HEK293 (cell line): ENCODE data around the gene INCA1.

Experiments
- ELK4 ChIP-seq: IDR thresholded peaks from 2 replicates; pipeline ENCODE4 v1.6.1; 2011; ENCODE audit warnings: mild to moderate bottlenecking, low read depth, low read length, borderline replicate concordance
- GLI2 ChIP-seq: fragments of 450-650 bp; formaldehyde crosslinking; IDR thresholded peaks from 2 replicates; pipeline ENCODE4; 2017; ENCODE audit warnings: missing biosample characterization, missing genetic modification characterization, low read depth, borderline replicate concordance
- IKZF3 ChIP-seq: fragments of 450-650 bp; IDR thresholded peaks from 2 replicates; pipeline ENCODE4 v1.5.0; 2018; ENCODE audit warnings: missing biosample characterization, mild to moderate bottlenecking, missing genetic modification characterization, moderate library complexity
- KLF1 ChIP-seq: fragments of 450-650 bp; formaldehyde crosslinking; IDR thresholded peaks from 2 replicates; pipeline ENCODE4 v1.5.1; 2016; ENCODE audit warnings: missing biosample characterization, missing genetic modification characterization
- KLF10 ChIP-seq: fragments of 450-650 bp; IDR thresholded peaks from 2 replicates; pipeline ENCODE4 v1.5.1; 2018; ENCODE audit warnings: missing biosample characterization, mild to moderate bottlenecking, missing genetic modification characterization
- KLF7 ChIP-seq: fragments of 450-650 bp; formaldehyde crosslinking; IDR thresholded peaks from 2 replicates; pipeline ENCODE4 v1.5.1; 2016; ENCODE audit warnings: missing biosample characterization, missing genetic modification characterization, borderline replicate concordance
- KLF8 ChIP-seq: fragments of 450-650 bp; formaldehyde crosslinking; IDR thresholded peaks from 2 replicates; pipeline ENCODE4 v1.5.1; 2016; ENCODE audit warnings: missing biosample characterization, missing genetic modification characterization
- PBX3 ChIP-seq: sonication (generic); formaldehyde crosslinking; IDR thresholded peaks from 2 replicates; pipeline ENCODE4 v1.8.1; 2022; ENCODE audit warnings: mild to moderate bottlenecking, moderate library complexity, missing genetic modification reagents
- PRDM6 ChIP-seq: fragments of 450-650 bp; formaldehyde crosslinking; IDR thresholded peaks from 2 replicates; pipeline ENCODE4 v1.5.1; 2017; ENCODE audit warnings: missing biosample characterization, missing genetic modification characterization
- SALL2 ChIP-seq: fragments of 450-650 bp; formaldehyde crosslinking; IDR thresholded peaks from 2 replicates; pipeline ENCODE4 v1.5.0; 2017; ENCODE audit warnings: missing biosample characterization, mild to moderate bottlenecking, missing genetic modification characterization, borderline replicate concordance
- SP7 ChIP-seq: fragments of 450-650 bp; formaldehyde crosslinking; IDR thresholded peaks from 2 replicates; pipeline ENCODE4 v1.5.1; 2016; ENCODE audit warnings: missing biosample characterization, missing genetic modification characterization
- ZBTB1 ChIP-seq: fragments of 450-650 bp; formaldehyde crosslinking; IDR thresholded peaks from 2 replicates; pipeline ENCODE4 v1.5.1; 2016; ENCODE audit warnings: missing biosample characterization, missing genetic modification characterization
- ZBTB20 ChIP-seq: fragments of 450-650 bp; formaldehyde crosslinking; IDR thresholded peaks from 2 replicates; pipeline ENCODE4 v1.5.1; 2016; ENCODE audit warnings: missing biosample characterization, missing genetic modification characterization
- ZBTB26 ChIP-seq: fragments of 450-650 bp; formaldehyde crosslinking; optimal IDR thresholded peaks from 2 replicates; pipeline ENCODE3; 2016; ENCODE audit warnings: missing biosample characterization, mild to moderate bottlenecking, missing genetic modification characterization
- ZEB2 ChIP-seq: fragments of 450-650 bp; formaldehyde crosslinking; IDR thresholded peaks from 2 replicates; pipeline ENCODE4 v1.5.1; 2016; ENCODE audit warnings: missing biosample characterization, missing genetic modification characterization
- ZNF10 ChIP-seq: fragments of 450-650 bp; formaldehyde crosslinking; IDR thresholded peaks from 2 replicates; pipeline ENCODE4 v1.5.1; 2017; ENCODE audit warnings: missing biosample characterization, missing genetic modification characterization
- ZNF132 ChIP-seq: fragments of 450-650 bp; formaldehyde crosslinking; IDR thresholded peaks from 2 replicates; pipeline ENCODE4 v1.5.1; 2017; ENCODE audit warnings: missing biosample characterization, missing genetic modification characterization, borderline replicate concordance
- ZNF155 ChIP-seq: fragments of 450-650 bp; formaldehyde crosslinking; IDR thresholded peaks from 2 replicates; pipeline ENCODE4 v1.5.1; 2016; ENCODE audit warnings: missing biosample characterization, missing genetic modification characterization
- ZNF23 ChIP-seq: fragments of 450-650 bp; formaldehyde crosslinking; IDR thresholded peaks from 2 replicates; pipeline ENCODE4 v1.5.1; 2016; ENCODE audit warnings: missing biosample characterization, missing genetic modification characterization, borderline replicate concordance
- ZNF26 ChIP-seq: fragments of 450-650 bp; formaldehyde crosslinking; IDR thresholded peaks from 2 replicates; pipeline ENCODE4 v1.5.1; 2016; ENCODE audit warnings: missing biosample characterization, missing genetic modification characterization
- ZNF423 ChIP-seq: fragments of 450-650 bp; formaldehyde crosslinking; IDR thresholded peaks from 2 replicates; pipeline ENCODE4 v1.5.1; 2016; ENCODE audit warnings: missing biosample characterization, missing genetic modification characterization
- ZNF510 ChIP-seq: fragments of 450-650 bp; formaldehyde crosslinking; IDR thresholded peaks from 2 replicates; pipeline ENCODE4 v1.5.1; 2018; ENCODE audit warnings: mild to moderate bottlenecking, missing genetic modification characterization, missing biosample characterization; ENCODE audit not compliant: insufficient replicate concordance
- ZNF529 ChIP-seq: fragments of 450-650 bp; formaldehyde crosslinking; IDR thresholded peaks from 2 replicates; pipeline ENCODE4 v1.5.1; 2017; ENCODE audit warnings: missing genetic modification characterization, missing biosample characterization; ENCODE audit not compliant: insufficient replicate concordance
- ZNF571 ChIP-seq: fragments of 450-650 bp; formaldehyde crosslinking; IDR thresholded peaks from 2 replicates; pipeline ENCODE4 v1.5.0; 2017; ENCODE audit warnings: missing biosample characterization, missing genetic modification characterization
- ZNF585B ChIP-seq: fragments of 450-650 bp; formaldehyde crosslinking; IDR thresholded peaks from 2 replicates; pipeline ENCODE4 v1.5.1; 2016; ENCODE audit warnings: missing biosample characterization, missing genetic modification characterization
- ZNF596 ChIP-seq: fragments of 450-650 bp; IDR thresholded peaks from 2 replicates; pipeline ENCODE4 v1.5.0; 2018; ENCODE audit warnings: missing biosample characterization, mild to moderate bottlenecking, missing genetic modification characterization, moderate library complexity
- ZNF623 ChIP-seq: fragments of 450-650 bp; formaldehyde crosslinking; IDR thresholded peaks from 2 replicates; pipeline ENCODE4 v1.5.1; 2016; ENCODE audit warnings: missing biosample characterization, missing genetic modification characterization
- ZNF645 ChIP-seq: fragments of 450-650 bp; formaldehyde crosslinking; IDR thresholded peaks from 2 replicates; pipeline ENCODE4; 2016; ENCODE audit warnings: missing biosample characterization, missing genetic modification characterization
- ZNF777 ChIP-seq: fragments of 450-650 bp; formaldehyde crosslinking; IDR thresholded peaks from 2 replicates; pipeline ENCODE4 v1.5.1; 2017; ENCODE audit warnings: missing biosample characterization, missing genetic modification characterization, borderline replicate concordance
- ZNF837 ChIP-seq: fragments of 450-650 bp; formaldehyde crosslinking; IDR thresholded peaks from 2 replicates; pipeline ENCODE4 v1.5.1; 2016; ENCODE audit warnings: missing biosample characterization, missing genetic modification characterization

The INCA1 gene

GRCh38 chr17:4947411-4948165 lies 49.7 kb downstream of the INCA1 start (continued):
- TF ChIP-seq ZNF777 (tag by site-specific recombination) (no peak), ZNF155 (no peak), PRDM6 (no peak), KLF8 (tag by site-specific recombination) (peak; percentile 96), ZNF423 (tag by site-specific recombination) (peak; percentile 17; the same call in 1 of the 2 replicates), ZEB2 (peak; percentile 61), ZNF571 (no peak), ZNF529 (no peak), GLI2 (tag by site-specific recombination) (no peak), PBX3 (no peak), ZNF596 (tag by site-specific recombination) (no peak), ZNF10 (tag by site-specific recombination) (no peak), KLF7 (tag by site-specific recombination) (peak; percentile 68), ZNF585B (tag by site-specific recombination) (0 out of 2 replicates have a peak, but pooled peaks have one; percentile 9), ZBTB20 (tag by site-specific recombination) (peak; percentile 37; the same call in 1 of the 2 replicates), KLF10 (tag by site-specific recombination) (peak; percentile 55; the same call in 1 of the 2 replicates), ZNF623 (0 out of 2 replicates have a peak, but pooled peaks have one; percentile 6), SALL2 (tag by site-specific recombination) (no peak), SP7 (0 out of 2 replicates have a peak, but pooled peaks have one; percentile 60), ZNF23 (no peak), ZNF132 (no peak), ZNF837 (tag by site-specific recombination) (no peak), ZBTB1 (no peak), ELK4 (no peak), KLF1 (peak; percentile 97), IKZF3 (tag by site-specific recombination) (peak; percentile 48; the same call in 1 of the 2 replicates), ZNF645 (tag by site-specific recombination) (0 out of 2 replicates have a peak, but pooled peaks have one; percentile 29), ZNF510 (tag by site-specific recombination) (no peak), ZNF26 (tag by site-specific recombination) (no peak), ZBTB26 (tag by site-specific recombination) (no peak)
